CD4-positive, alpha-beta T cell treated with Interferon alpha-2 for 1 hour (primary cell): ENCODE measurements around the gene NHERF2.
"Not testable (repeated sequence)": the region's sequence is repeated elsewhere in the genome, so short reads cannot be mapped to it uniquely, and the experiment has no call there.

Source experiments
- DNase-seq, 2 donors: peaks; one replicate each; pipeline ENCODE4 v3.0.0-alpha.2; 2020 to 2022

The NHERF2 gene

DNA sequence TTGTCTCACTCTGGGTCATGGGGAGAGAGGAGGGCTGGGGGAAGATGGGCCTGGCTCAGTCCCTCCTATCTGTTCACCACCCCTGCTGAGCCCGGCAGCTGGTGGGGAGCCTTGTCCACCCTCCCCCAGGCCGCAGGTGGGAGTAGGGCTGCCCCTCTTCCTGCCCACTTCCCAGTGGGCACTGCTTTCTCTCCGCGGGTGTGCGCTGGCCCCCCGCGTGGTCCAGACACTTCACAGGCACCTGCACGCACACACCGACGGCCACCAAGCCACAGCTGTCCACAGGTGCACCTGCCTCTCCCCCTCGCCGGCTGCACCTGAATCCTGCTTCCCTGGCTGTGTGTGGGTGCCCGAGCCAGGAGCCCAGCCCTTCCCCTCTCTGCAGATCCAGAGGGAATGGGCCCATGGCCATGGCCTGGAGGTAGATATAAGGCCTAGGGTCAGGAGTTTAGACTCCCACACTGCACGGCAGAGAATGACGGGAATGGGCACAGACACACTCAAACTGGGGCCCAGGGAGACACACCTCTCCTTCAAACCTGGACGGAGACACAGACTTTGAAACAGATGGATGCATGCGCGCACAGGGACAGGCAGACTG is 2.0 kb downstream of the NHERF2 start:
- DNase-seq: no peak

DNA sequence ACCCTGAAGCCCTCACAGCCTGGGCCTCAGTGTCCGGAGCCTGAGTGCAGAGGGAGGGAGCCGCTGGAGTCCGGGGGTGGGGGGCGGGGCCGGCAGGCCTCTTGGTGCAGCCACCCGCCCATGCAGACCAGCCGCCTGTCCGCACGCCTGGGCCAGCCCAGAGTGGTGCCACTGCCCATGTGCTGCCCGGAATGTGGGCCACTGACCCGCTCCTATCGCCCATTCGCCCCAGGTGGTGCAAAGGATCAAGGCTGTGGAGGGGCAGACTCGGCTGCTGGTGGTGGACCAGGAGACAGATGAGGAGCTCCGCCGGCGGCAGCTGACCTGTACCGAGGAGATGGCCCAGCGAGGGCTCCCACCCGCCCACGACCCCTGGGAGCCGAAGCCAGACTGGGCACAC is 2.6 kb downstream of the NHERF2 start:
- no peak for DNase-seq

DNA sequence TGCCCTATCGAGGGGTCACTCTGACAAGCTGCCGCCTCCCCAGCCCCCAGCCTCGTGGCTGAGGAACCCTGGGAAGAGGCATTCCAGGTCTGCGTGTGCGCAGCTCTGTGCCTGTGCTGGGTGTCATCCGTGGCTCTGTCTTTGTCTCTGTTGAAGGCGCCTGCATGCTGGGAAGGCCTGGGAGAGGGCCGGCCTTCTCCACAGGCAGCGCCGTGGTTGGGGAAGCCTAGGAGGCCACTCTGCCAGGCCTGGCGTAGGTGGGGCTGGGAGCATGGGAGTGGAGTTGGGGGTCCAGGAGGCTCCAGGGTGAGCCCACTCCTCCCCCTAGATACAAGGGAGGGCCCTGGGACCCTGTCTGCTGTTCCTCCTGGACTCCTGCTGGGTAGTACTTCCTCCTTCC is 3.3 kb downstream of the NHERF2 start:
- no peak for DNase-seq

DNA sequence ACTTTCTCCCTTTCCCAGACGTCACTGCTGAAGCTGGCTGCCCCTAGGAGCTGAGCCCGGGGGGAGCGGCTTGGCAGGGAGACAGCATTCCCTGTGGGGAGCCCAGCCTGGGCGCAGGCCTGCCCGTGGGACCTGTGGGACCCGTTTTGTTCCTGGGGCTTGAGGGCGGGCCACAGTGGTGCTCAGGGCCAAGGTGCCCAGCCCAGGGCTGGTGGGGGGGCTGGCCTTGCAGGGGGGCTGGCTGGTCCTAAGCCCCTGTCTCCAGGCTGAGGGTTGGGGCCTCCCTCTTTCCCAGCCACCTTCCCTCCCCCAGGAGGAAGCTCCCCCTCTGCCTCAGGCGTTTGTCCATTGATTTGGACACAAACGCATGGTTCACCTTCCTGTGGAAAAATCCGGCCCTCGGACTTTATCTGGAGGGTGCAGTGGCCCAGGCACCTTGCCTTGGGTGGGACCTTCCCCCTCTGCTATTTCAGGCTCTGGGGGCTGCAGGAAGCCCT is 4.4 kb downstream of the NHERF2 start:
- DNase-seq: no peak

DNA sequence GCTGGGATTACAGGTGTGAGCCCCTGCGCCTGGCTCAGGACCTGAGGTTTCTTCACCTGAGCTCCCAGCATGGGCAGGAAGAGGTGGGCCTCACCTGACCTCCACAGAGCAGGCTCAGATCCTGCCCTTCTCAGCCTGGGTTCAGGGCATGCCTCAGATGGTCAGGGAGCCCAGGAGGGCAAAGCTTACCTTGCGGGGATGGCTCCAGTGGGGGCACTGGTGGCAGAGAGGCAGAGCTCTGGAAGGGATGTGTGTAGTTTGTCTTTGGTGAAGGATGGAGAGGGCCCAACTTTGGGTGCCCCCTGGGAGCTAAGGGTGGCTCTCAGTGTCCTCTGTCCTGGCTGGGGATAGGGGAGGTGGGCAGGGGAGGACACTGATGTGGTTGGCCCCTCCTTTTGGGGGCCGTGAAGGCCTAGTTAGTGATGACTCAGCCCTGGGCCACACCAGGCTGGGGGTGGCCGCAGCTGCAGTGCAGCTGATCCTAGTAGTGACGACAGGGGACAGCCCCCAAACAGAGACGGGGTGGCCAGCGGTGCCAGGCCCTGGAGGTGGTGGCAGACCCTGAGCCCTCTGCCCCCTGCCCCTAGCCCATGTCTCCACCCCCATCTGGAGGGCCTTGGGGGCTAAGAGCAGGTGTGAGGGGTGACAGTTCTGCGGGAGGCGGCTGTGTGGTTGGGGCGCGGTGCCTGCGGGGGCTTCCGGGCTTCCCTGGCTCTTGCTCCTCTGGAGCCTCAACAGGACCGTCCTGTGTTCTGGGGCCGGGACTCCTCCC is 5.8 kb downstream of the NHERF2 start:
- DNase-seq: no peak

DNA sequence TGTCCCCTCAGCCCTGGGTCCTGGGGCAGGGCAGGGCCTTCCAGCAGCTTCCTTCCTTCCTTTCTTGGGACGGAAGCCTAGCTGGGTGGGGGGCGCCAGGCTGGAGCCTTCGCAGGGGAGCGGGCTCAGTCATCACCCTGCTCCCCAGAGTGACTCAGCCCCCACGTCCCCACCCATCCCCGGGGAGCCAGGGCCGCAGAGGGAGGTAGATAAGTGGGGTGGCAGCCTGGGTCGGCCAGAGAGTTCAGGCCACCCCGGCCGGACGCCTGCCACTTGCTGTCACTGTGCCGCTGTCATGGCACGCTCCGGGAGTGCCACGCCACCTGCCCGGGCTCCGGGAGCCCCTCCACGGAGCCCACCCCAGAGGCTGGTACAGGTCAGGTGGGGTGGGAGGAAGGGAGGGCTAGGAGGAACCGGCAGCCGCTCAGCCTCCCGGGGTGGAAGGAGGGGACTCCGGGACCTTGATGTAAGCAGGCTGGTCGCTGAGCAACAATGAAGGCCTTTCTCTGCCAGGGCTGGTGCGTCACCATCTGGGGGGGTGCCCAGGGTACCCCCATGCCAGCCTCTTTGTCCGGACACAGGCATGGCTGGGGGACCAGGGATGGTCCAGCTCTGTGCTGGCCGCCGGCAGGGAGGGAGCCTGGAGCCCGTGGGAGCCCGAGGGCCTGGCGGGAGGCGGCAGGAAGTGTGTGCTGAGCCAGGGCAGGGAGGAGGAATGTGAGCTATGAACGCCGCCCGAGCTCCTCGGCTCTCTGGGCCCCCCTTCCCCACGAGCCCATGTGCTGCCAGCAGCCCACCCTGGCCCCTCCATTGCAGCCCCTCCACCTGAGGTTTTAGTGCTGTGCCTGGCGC is 6.6 kb downstream of the NHERF2 start:
- no peak for DNase-seq

DNA sequence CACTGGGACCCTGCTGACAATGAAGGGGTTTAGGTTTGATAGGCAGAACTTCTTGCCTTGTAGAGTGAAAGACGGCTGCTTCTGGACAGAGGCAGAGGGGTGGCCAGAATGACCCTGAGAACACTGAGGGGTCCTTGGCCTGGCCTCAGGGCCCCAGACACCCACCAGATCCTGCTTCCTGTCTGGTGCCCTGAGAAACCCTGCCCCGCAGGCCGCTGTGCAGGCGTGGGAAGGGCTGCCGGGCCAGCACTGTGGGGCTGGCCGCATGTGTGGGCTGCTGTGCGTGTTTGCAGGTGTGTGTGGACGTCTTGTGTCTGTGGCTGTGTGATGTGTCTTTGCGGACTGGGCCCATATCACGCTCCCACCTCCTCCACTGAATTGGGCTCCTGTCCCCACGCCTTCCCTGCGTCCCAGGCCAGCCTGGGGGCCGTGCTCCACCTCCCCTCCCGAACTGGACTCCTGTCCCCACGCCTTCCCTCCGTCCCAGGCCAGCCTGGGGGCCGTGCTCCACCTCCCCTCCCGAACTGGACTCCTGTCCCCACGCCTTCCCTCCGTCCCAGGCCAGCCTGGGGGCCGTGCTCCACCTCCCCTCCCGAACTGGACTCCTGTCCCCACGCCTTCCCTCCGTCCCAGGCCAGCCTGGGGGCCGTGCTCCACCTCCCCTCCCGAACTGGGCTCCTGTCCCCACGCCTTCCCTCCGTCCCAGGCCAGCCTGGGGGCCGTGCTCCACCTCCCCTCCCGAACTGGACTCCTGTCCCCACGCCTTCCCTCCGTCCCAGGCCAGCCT is 7.4 kb downstream of the NHERF2 start:
- DNase-seq: not testable (repeated sequence)

DNA sequence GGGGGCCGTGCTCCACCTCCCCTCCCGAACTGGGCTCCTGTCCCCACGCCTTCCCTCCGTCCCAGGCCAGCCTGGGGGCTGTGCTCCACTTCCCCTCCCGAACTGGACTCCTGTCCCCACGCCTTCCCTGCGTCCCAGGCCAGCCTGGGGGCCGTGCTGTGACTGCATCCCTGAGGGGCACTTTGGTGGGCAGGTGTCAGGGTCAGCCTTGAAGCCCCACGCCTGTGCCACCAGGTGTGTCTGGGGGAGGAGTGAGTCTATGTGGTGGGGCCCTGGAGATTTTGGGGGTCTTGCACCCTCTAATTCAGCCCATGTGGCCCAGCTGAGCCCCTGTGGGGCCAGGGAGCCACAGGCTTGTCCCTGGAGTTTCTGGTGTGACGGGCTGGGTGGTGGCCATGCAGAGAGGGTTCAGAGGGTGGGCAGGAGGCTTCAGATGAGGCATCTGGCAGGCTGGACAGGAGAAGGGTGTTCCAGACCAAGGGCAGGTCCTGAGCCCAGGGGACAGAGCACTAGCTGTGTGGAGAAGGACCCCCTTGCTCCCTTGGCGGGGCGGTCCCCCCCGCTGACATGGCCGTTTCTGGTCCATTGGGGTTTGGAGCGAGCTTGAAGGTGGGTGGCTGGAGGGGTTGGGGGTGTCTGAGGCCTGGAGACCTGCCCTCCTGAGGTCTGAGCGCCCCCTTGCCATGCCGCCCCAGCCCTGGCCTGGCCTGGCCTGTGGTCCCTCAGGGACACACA is 8.2 kb downstream of the NHERF2 start:
- no peak for DNase-seq

DNA sequence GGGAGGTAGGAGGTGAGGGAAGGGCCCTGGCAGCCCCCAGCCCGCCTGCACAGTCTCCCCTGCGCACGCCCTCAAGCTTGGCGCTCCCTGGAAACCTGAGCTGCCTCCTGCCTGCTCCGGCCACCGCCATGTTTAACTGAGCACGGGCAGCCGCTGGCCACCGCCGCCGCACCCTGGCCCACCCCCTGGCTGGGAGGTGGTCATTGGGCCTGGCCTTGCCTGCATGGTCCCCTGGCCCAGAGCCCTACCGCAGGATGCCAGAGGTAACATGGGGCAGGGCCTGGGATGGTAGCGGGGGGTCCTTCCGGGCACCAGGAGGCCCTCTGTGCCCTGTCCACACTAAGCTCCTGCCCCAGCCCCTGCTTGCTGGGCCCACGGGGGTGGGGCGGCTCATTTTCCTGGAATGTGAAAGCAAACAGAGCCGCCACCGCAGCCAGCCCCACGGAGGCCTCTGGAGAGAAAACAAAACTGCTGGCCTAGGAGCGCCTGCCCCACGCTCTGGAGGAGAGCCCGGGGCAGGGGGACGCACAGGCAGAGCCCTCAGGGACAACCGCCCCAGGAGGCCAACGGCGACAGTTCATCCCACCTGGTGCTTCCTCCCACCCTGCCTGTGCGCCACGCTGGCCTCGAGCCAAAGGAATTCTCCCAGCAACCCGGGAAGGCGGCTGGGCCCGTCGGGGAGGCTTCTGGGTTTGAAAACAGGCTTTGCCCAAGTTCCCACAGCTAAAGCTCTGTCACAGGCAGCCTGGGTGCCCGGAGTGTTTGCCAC is 8.9 kb downstream of the NHERF2 start:
- no peak for DNase-seq

DNA sequence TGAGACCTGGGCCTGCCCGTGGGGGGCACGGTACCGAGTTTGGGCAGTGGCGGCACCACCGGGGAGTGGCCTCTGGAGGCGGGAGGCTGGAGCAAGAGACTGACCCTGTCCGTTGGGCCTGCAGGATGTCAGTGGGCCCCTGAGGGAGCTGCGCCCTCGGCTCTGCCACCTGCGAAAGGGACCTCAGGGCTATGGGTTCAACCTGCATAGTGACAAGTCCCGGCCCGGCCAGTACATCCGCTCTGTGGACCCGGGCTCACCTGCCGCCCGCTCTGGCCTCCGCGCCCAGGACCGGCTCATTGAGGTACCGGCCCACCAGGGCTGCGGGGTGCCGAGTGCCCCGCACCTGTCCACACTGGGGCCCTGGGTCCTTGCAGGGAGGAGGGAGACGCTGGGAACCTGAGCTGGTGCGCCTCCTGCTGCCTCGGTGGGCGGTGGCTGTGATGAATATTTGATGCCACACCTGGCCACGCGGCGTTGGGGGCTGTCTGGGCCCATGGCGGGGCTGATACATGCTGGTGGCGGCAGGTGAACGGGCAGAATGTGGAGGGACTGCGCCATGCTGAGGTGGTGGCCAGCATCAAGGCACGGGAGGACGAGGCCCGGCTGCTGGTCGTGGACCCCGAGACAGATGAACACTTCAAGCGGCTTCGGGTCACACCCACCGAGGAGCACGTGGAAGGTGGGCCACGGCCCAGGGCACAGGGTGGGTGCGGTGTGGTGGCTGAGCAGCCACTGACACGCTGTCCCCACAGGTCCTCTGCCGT is 9.7 kb downstream of the NHERF2 start:
- no peak for DNase-seq

DNA sequence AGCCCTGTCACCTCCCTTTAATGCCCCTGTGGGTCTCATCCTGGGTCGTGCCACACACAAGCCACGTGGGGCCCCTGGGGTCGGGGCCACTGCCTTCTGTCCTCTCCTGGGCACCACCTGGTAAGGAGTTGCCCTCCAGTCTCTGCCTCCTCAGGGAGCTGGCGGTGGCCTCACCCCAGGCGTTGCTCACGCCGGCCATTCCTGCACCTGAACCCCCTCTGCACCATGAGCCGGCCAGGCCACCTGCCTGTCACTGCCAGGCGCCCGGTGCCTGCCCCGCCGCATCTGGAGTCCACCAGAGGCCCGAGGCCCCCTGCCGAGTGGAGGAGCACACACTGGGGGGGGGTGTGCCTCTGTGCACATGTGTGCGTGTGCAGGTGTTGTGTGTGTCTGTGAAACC is 10.4 kb downstream of the NHERF2 start:
- DNase-seq: no peak

DNA sequence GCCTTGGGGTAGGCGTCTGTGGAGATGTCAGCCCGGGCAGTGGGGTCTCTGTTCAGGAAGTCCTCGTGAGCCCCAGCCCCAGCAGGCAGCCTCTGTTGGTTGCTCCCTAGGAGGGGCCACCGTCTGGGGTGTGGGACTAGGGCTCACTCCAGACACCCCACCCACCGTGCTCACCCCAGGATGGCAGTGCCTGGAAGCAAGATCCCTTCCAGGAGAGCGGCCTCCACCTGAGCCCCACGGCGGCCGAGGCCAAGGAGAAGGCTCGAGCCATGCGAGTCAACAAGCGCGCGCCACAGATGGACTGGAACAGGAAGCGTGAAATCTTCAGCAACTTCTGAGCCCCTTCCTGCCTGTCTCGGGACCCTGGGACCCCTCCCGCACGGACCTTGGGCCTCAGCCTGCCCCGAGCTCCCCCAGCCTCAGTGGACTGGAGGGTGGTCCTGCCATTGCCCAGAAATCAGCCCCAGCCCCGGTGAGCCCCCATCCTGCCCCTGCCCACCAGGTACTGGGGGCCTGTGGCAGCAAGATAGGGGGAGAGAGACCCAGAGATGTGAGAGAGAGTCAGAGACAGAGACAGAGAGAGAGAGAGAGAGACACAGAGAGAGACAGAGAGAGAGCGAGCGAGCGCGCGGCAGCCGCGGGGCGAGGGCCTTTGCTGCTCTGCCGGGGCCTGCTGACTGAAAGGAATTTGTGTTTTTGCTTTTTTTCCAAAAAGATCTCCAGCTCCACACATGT is 11.1 kb downstream of the NHERF2 start:
- DNase-seq: no peak

DNA sequence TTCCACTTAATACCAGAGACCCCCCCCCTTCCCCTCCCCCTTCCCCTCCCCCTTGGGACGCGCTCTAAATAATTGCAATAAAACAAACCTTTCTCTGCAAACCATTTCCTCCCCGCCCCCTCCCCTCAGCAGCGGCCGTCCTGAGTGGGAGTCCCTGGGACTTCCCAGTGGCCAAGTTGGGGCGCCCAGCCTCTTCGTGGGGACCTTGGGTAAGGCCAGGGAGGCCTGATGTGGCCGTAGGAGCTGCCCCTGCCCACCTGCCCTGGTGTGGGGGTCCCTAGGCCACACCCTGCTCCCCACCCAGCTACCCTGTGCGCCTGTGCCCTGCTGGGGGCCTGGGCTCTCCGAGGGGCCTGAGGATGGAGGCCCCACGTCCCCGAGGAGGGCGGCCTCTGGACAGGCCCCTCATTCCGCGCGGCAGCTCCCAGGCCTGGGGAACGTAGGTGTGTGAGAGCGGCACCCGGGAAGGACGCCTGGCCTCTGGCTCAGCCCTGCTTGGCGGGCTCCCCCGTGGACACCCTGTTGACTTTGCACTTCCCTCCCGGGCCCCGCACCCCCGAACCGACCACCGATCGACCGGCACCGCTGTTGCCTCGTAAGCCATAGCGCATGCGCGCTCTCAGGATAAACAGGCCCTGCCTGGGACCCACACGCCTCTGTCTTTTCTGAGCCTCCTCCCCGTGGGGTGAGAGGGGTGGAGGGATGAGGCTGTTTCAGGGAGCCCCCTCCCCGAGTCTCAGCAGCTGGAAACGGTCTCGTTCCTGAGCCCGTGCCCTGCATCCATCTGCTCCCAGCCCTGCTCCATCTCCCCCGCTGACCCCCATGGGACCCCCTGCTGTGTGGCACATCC is 11.9 kb downstream of the NHERF2 start:
- DNase-seq: no peak

DNA sequence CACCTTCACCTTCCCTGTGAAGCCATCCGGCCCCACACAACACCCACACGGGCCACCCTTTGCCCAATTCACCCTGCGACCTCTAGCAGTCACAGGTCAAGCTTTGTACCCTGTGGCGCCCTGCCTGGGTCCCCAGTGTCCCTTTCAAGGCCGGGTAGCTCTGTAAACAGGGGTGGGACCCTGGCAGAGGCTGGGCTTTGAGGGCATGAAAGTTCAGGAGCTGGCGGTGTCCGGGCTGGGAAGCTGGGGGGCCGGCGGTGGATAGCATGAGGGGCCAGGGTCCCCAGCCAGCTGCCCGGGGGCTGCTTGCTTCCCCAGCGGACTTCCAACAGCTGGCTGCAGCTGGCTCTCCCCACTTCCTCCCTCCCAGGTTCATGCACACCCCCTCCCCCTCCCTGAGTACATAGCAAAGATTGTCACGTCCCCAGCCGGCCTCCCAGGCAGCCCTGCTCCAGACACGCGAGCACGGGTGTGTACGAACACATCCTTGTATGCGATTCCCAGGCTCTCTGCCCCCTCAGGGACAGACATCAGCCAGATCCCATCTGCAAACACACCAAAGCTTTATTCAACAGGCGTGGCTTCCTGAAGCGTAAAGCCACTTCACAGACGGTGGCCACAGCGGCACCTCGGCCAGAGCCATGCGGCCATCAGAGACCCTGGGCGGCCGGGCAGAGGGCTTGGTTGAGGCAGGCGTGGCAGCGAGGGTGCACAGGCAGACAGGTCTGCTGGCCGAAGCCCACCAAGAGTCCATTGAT is 12.8 kb downstream of the NHERF2 start:
- DNase-seq: no peak

DNA sequence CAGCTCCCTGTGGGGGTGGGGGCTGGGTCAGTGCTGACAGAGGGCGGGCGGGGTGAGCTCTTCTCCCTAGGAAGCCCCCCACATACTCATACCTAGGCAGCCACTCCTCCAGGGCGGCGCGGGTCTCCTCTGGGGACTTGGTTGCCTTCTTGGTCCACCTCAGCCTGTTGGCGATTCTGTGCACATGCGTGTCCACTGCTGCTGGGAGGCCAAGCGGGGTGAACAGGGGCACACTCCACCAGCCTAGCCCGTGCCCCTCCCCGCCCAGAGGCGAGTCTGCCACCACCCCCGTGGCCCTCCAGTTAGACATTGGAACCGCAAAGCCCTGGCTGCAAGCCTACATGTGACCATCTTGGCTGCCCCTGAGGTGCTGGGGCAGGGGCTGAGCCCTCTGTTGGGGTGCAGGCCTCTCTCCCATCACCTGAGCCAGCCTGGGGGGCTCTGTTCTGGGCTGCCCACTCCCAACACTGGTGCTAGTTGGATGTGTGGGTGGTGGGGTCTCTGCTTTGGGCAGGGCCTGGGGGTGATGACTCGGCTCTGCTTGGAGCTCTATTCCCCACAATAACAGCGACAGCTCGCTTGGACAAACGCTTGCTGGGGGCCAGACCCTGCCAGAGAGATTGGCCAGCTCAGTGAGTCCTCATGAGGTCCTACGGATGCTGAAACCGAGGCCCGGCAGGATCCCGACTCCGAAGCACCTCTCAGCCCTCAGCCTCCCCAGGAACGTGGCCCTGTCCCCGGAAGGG is 13.5 kb downstream of the NHERF2 start:
- no peak for DNase-seq

DNA sequence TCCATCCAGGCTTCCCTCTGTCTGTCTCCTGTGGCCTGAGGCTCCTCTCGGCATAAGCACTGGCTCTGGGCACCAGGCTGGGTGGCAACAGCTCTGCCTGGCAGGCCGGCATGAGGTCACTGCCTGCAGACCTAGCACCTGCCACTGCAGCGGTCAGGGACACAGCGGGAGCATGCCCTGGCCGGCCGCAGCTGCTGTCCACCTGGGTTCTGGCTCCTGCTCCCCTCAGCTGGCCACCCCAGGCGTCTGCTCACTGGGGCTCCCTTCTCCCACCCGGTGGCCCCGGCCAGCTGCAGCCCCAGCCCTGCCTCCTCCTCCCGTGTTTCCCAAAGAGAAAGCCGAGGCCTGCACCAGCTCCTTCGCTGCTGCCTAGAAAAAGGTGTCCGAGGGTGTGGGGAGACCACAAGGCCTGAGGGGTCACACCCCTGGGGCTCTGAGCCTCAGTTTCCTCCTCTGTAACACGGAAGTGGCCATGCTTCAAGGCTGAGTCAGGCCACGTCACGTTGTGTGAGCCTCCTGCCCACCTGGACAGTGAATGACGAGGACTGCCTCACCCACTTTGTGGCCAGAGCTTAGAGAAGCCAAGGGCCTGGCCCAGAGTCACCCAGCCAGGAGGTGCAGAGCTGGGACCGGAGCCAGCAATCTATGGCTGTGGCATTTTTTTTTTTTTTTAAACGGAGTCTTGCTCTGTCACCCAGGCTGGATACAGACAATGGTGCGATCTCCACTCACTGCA is 14.3 kb downstream of the NHERF2 start:
- no peak for DNase-seq
